Mucosa of gallbladder (tissue), 1 donor: ENCODE measurements around the gene MAPK6. TPM values are rescaled to one million over a fixed set of nuclear protein-coding genes. Genes with fewer than 3 reads are reported as not detected.
"Not testable (repeated sequence)": the region's sequence is repeated elsewhere in the genome, so short reads cannot be mapped to it uniquely, and the experiment has no call there.

Experiments used
- DNase-seq: peaks from one replicate; pipeline ENCODE4 v3.0.0-alpha.2; 2020; ENCODE audit warnings: low spot score
- total RNA-seq: library from RNA; stranded (reverse); gene quantifications from one replicate; pipeline ENCODE4 v1.2.1, GENCODE V29; 2021
- donor health status: DM: no; HTN: no; CAD: no.

The MAPK6 gene
- total RNA-seq, 1 donor from 2014 or later, result 41.2 TPM

GRCh38 chr15:52042051-52042851, 23.2 kb downstream of the MAPK6 start:
- no peak for DNase-seq

DNA sequence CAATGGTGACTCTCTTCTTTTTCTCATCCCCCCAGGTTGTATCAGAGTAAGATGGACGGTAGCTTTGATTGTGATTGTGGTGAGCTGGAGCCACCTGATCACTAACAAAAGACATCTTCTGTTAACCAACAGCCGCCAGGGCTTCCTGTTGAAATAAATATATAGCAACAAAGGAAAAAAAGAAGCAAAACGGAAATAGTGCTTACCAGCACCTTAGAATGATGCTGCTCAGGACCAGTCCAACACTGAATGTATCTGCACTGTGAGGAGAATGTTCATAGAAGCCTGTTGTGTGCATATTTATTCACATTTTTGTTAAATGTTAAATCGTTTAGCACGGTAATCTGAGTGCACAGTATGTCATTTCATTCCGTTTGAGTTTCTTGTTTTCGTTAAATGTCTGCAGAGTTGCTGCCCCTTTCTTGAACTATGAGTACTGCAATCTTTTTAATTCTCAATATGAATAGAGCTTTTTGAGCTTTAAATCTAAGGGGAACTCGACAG, 26.8 kb downstream of the MAPK6 start:
- DNase-seq, result not testable (repeated sequence)

GRCh38 chr15:52046552-52046951, 27.5 kb downstream of the MAPK6 start:
- DNase-seq, result not testable (repeated sequence)

GRCh38 chr15:52050416-52050815, 31.4 kb downstream of the MAPK6 start:
- DNase-seq, result no peak

GRCh38 chr15:52052066-52052935, 33.3 kb downstream of the MAPK6 start:
- no peak for DNase-seq

DNA sequence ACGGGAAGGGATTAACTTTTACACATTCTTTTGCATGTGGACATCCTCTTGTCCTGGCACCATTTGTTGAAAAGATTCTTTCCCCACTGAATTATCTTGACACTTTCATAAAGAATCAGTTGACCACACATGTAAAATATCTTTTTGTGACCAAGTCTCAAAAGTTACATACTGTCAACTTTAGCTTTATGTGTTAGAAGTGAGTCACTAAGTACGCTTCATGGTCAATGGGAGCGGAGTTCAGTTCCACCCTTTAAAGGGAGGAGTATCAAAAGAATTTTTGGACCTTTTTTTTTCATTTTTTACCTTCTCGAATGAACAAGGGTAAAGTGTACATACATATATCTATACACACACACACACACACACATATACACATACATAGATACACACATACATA, 35.4 kb downstream of the MAPK6 start:
- DNase-seq, result no peak

GRCh38 chr15:52054858-52055257, 35.8 kb downstream of the MAPK6 start:
- not testable (repeated sequence) for DNase-seq

DNA sequence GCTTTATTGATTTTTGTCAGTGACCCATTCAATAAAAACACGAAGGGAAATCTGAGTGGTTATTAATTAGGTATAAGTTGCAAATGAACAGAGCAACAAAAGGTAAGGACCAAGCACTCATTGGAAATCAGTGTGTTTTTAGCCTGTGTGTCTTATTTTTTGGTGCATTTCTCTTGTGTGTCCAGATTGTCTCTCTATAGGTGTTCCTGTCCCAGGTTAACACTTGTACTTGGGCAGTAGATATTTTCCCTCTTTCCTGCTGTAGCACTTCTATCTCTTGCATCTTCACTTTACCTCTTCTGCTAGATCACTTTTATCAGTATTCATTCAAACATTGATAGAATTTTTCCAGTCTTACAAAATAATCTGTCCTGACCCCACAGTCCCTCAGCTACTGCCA, 37.0 kb downstream of the MAPK6 start:
- no peak for DNase-seq

DNA sequence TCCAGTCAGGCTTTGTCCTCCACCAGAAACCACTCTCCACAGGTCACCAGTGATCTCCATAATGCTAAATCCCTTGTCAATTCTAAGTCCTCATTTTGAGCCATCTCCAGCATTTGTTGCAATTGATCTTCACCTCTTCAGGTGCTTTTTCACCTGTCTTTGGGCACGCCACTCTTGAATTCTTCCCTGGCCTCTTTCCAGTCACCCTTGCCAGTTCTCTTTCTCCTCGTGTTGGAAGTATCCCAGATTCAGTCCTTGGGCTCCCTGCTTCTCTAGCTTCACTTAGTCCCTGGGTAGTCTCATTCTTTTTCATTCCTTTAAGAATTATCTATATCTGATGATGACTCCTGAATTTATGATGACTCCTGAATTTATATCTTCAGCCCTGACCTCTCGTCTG, 37.5 kb downstream of the MAPK6 start:
- DNase-seq, result no peak

DNA sequence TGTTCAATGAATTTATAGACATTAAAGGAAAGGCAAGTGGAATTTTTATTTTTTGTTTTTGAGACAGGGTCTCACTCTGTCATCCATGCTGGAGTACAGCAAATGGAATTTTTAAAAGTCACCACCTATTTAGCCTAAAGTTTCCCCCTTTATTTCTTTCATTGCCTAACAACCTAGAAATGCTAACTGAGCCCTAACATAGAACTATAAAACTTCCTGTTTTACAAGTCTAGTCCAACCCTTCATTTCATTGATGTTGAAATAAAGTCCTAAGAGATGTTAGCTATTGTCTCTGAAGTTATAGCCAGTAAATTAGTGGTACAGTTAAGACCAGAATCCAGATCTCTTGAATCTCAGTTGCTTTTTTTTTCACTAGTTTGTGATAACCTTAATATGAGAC, 39.0 kb downstream of the MAPK6 start:
- no peak for DNase-seq

- no peak for DNase-seq
Measured at GRCh38 chr15:52060501-52060900, 41.5 kb downstream of the MAPK6 start.

DNA sequence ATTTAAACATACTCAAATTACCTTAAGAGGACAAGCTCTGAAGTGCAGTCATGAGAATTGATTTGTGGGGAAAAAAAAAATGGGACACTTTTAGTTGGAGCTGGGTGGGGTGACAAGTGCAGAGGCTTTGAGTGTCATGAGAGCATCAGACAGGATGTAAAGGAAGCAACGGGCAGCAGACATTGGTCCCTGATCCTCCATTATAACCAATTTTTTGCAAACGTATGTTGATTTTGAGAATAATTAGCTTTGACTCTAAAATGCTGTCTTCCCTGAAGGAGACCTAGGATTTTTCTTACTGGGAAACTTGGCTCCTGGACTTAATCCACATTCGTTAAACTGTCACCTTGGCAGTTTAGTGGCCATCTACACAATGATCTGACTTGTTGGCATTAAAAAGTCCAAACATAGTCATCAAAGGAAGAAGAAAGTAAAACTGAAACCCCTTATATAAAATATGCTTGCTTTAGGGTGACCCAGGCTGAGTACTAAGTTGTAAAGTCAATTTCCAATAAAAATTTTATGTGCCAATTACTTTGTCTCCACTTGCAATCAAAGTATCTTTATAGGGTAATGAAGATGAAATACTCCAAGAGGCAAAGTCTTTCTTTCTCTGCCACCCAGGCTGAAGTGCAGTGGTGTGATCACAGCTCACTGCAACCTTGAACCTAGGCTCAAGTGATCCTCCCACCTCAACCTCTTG, 48.0 kb downstream of the MAPK6 start:
- no peak for DNase-seq

- no peak for DNase-seq
Measured at GRCh38 chr15:52067545-52067926, 48.5 kb downstream of the MAPK6 start.

DNA sequence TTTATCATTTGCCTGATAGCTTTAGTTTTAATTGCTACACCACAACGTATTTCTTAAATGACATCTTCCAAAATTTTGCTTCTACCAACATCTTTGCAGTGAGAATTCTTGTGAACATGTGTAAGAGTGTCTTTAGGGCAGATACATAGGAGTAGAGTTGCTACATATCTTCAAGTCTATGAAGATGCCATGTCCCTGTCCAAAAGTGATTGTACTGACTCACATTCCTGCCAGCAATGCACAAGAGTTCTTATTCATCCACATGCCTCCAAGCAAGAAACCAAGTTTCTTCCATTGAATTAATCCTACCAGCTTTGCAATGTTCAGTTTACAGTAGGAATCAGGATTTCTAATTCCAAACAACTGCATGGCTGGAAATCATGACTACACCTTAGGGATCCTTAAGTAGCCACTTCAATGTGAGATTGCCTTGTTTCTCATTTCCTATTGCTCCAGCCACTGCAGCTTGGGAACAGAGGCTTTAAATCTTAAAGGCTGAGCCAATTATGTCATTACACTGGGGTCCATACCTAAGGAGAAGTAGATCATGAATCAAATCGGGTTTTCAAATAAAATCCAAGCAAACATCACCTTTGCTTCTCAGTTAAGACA, 49.1 kb downstream of the MAPK6 start:
- DNase-seq, result no peak

- DNase-seq, result peak; percentile 73
Measured at GRCh38 chr15:52069559-52069958, 50.5 kb downstream of the MAPK6 start.

GRCh38 chr15:52071570-52071969, 52.6 kb downstream of the MAPK6 start:
- peak; percentile 81 for DNase-seq

DNA sequence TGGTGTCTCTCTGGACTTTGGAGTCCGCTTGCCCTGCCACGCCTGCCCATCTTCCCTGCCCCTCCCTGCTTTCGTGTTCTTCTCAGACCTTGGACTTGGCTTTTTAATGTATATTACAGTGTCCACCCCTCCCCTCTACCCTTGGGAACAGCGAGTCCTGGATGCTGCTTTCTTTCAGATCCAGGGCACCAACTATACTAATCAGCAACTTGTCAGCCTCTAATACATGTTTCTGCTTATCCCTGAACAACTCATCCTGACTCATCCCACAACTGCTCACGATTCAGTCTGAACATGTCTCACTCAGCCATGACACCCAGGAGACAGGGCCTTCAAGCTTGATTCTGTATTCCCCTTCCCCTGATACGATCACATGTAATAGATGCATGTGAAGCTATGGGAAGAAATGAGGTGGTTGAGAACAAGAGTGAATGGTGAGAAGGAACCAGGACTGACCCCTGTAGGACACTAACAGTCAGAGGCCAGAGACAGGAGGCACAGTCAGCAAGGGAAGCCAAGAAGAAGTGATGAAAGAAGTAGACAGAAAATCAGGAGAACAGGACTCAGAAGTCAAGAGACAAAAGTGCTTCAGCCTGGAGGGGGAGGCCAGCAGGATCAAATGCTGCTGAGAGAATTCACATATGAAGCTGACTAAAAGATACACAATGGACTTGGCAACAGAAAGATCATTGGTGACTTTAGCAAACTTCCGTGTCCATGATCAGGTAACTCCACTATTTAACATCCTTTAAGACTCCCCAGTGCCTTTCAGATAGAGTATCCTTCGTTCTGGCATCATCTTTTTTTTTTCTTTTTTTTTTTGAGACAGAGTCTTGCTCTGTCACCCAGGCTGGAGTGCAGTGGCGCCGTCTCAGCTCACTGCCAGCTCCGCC, 58.1 kb downstream of the MAPK6 start:
- DNase-seq, result no peak

GRCh38 chr15:52078197-52078875, 59.3 kb downstream of the MAPK6 start:
- no peak for DNase-seq

DNA sequence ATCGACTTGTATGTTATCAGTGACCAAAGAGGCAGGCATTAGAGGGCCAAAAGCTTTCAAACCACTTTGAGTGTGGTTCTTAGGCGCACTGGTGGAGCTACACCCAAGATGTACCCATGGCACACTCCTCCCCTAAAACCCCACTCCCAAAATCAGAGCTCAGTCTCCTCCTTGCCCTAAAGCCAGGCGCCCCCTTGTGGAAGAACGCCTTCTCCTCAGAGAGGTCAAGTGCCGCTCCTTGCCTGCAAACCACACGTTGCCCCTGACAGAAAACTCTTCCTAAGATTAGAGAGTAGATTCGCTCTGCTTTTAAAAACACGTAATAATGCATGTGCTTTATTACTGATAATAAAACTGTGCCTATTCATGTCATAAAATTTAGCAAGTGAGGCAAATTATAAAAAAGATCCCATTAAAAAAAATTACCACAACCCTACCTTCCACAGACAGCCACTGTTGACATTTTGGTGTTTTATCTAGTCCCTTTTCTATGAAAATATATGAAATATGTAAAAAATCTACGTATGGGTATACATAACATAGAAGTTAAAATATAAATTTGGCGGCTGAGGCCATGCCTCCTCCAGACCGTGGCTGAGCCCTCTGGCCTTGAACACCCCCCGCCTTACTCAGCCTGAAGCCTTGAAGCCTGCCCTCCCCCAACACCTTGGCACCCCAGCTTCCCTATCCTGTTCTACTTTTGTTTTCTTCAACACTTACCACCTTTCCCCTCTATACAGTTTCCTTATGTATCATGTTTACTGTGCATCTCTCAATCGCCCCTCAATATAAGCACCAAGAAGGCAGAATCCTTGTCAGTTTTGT, 60.1 kb downstream of the MAPK6 start:
- peak; percentile 75 for DNase-seq
